HepG2 (cell line): ENCODE data around the gene MNAT1. TPM values are rescaled to one million over a fixed set of nuclear protein-coding genes. Genes with fewer than 3 reads are reported as not detected.

Experiments used
- ATF4 ChIP-seq, 2 experiments: fragments of 450-650 bp in 1 of 2; sonication (generic) in 1 of 2; formaldehyde crosslinking; IDR thresholded peaks; 2 replicates each; pipeline versions ENCODE4 v1.5.0 to v1.8.0; 2020 to 2022; ENCODE audit warnings: mild to moderate bottlenecking in 1 of 2, missing genetic modification reagents in 1 of 2
- EEA1 ChIP-seq: sonication (generic); formaldehyde crosslinking; IDR thresholded peaks from 2 replicates; pipeline ENCODE4 v1.5.1; 2020; ENCODE audit warnings: mild to moderate bottlenecking, missing genetic modification reagents, borderline replicate concordance
- GFI1 ChIP-seq: sonication (generic); formaldehyde crosslinking; IDR thresholded peaks from 2 replicates; pipeline ENCODE4 v1.5.0; 2020; ENCODE audit warnings: missing genetic modification reagents, mild to moderate bottlenecking, borderline replicate concordance
- GRHL1 ChIP-seq: sonication (generic); formaldehyde crosslinking; conservative IDR thresholded peaks from 2 replicates; pipeline ENCODE4 v1.8.0; 2022; ENCODE audit warnings: missing genetic modification reagents
- SAFB2 ChIP-seq: sonication (generic); formaldehyde crosslinking; IDR thresholded peaks from 2 replicates; pipeline ENCODE4 v1.5.1; 2020; ENCODE audit warnings: missing genetic modification reagents, low read depth, mild to moderate bottlenecking, borderline replicate concordance
- SETDB1 ChIP-seq: sonication (generic); formaldehyde crosslinking; IDR thresholded peaks from 2 replicates; pipeline ENCODE4 v1.5.1; 2020; ENCODE audit warnings: missing genetic modification reagents, mild to moderate bottlenecking, borderline replicate concordance
- SNRNP70 ChIP-seq: fragments of 200-400 bp; formaldehyde crosslinking; IDR thresholded peaks from 2 replicates; pipeline ENCODE4 v1.6.1; 2017; ENCODE audit warnings: mild to moderate bottlenecking, low read depth, low read length, moderate library complexity
- SPEN ChIP-seq: sonication (generic); formaldehyde crosslinking; IDR thresholded peaks from 2 replicates; pipeline ENCODE4 v1.5.1; 2020; ENCODE audit warnings: low read depth, mild to moderate bottlenecking, missing genetic modification reagents
- TBP ChIP-seq: sonication (generic); formaldehyde crosslinking; IDR thresholded peaks from 2 replicates; pipeline ENCODE4 v1.5.0; 2020; ENCODE audit warnings: missing genetic modification reagents
- TP53 ChIP-seq: sonication (generic); formaldehyde crosslinking; conservative IDR thresholded peaks from 2 replicates; pipeline ENCODE4 v1.4.0; 2020; ENCODE audit warnings: missing genetic modification reagents
- ZBTB2 ChIP-seq: sonication (generic); formaldehyde crosslinking; IDR thresholded peaks from 2 replicates; pipeline ENCODE4 v1.8.0; 2022; ENCODE audit warnings: low read depth, missing genetic modification reagents
- ZBTB20 ChIP-seq: sonication (generic); formaldehyde crosslinking; IDR thresholded peaks from 2 replicates; pipeline ENCODE4 v1.8.1; 2023; ENCODE audit warnings: missing genetic modification reagents, low read depth, mild to moderate bottlenecking, borderline replicate concordance
- ZC3H4 ChIP-seq: sonication (generic); formaldehyde crosslinking; IDR thresholded peaks from 2 replicates; pipeline ENCODE4 v1.4.0; 2020; ENCODE audit warnings: missing genetic modification reagents, borderline replicate concordance
- ZFP91 ChIP-seq: sonication (generic); formaldehyde crosslinking; IDR thresholded peaks from 2 replicates; pipeline ENCODE4 v1.9.0; 2022; ENCODE audit warnings: missing genetic modification reagents, mild to moderate bottlenecking, borderline replicate concordance
- ZNF512B ChIP-seq: sonication (generic); formaldehyde crosslinking; IDR thresholded peaks from 2 replicates; pipeline ENCODE4 v1.5.1; 2020; ENCODE audit warnings: missing genetic modification reagents, mild to moderate bottlenecking, borderline replicate concordance
- ZNF589 ChIP-seq: sonication (generic); formaldehyde crosslinking; conservative IDR thresholded peaks from 2 replicates; pipeline ENCODE4 v1.8.0; 2022; ENCODE audit warnings: mild to moderate bottlenecking, moderate library complexity, missing genetic modification reagents
- ZNF747 ChIP-seq: sonication (generic); formaldehyde crosslinking; IDR thresholded peaks from 2 replicates; pipeline ENCODE4 v1.8.1; 2023; ENCODE audit warnings: missing genetic modification reagents, mild to moderate bottlenecking, borderline replicate concordance
- ZNF891 ChIP-seq: sonication (generic); formaldehyde crosslinking; IDR thresholded peaks from 2 replicates; pipeline ENCODE4 v1.5.0; 2020; ENCODE audit warnings: mild to moderate bottlenecking, missing genetic modification reagents
- polyA plus RNA-seq, 8 experiments: library from polyadenylated mRNA; depleted of rRNA in 3 of 8; stranded (reverse) in 7 of 8; unstranded in 1 of 8; fragments of >200 nt; fragmentation: Illumina TruSeq in 4 of 8; extraction: Trizol in 4 of 8; gene quantifications; 2 replicates each; pipeline versions ENCODE4 v1.2.1 to v1.2.3, GENCODE V29; 2011 to 2016; ENCODE audit warnings: low read depth in 4 of 8, missing spikeins in 1 of 8, mixed read lengths in 1 of 8; ENCODE audit not compliant: insufficient read depth in 1 of 8
- total RNA-seq, 5 experiments: library from RNA; depleted of rRNA; stranded (reverse); fragments of >200 nt; fragmentation: Illumina TruSeq; extraction: Trizol; gene quantifications; 2 replicates each; pipeline ENCODE4 v1.2.3, GENCODE V29; 2016; ENCODE audit warnings: low read depth in 1 of 5

Gene MNAT1
- total and polyA plus RNA-seq, 2 of the 13 experiments (the other 11 are each of a cell fraction or from before 2014, with no cell fraction given), result 49.2 to 94.8 TPM

- TF ChIP-seq ZBTB2 (0 out of 2 replicates have a peak, but pooled peaks have one; percentile 34), ATF4 (CRISPR knock-in tag; IDR thresholded peaks at IDR 0.05) (peak in 1 of 2 experiments; percentile 37; a peak in 1 of 4 replicates), ZNF512B (CRISPR knock-in tag) (peak; percentile 93; the same call in 1 of the 2 replicates), SAFB2 (CRISPR knock-in tag) (no peak), TP53 (peak; percentile 41; the same call in 1 of the 2 replicates), ZC3H4 (CRISPR knock-in tag) (no peak), ZNF747 (CRISPR knock-in tag) (peak; percentile 54; the same call in 1 of the 2 replicates), ZBTB20 (0 out of 2 replicates have a peak, but pooled peaks have one; percentile 49), ZNF589 (CRISPR knock-in tag) (no peak; the same call in 1 of the 2 replicates), EEA1 (CRISPR knock-in tag) (no peak), SPEN (CRISPR knock-in tag) (peak; percentile 88), GFI1 (CRISPR knock-in tag) (peak; percentile 67; the same call in 1 of the 2 replicates), ZNF891 (CRISPR knock-in tag) (peak; percentile 90), SETDB1 (CRISPR knock-in tag) (no peak), GRHL1 (CRISPR knock-in tag) (no peak), TBP (no peak), ZFP91 (peak; percentile 96), SNRNP70 (no peak)
These were observed at the start of gene MNAT1 (continued) for GRCh38 chr14:60734465-60735242.
